ENCODE data around the gene COX7A2.

The COX7A2 gene

GRCh38 chr6:75268121-75268987 is 24.8 kb upstream of the COX7A2 start:
- DNase-seq = no peak

GRCh38 chr6:75267461-75267860 is 23.9 kb upstream of the COX7A2 start:
- DNase-seq = no peak

GRCh38 chr6:75266716-75267291 is 23.2 kb upstream of the COX7A2 start:
- DNase-seq = no peak

- DNase-seq = no peak
Measured at GRCh38 chr6:75263401-75263750, 19.8 kb upstream of the COX7A2 start.

- DNase-seq = no peak
Measured at GRCh38 chr6:75262716-75263400, 19.3 kb upstream of the COX7A2 start.

- DNase-seq = no peak
Measured at GRCh38 chr6:75261299-75261698, 17.7 kb upstream of the COX7A2 start.

GRCh38 chr6:75257343-75258087 is 13.9 kb upstream of the COX7A2 start:
- DNase-seq = no peak

GRCh38 chr6:75250552-75250951 is 7.0 kb upstream of the COX7A2 start:
- no peak for DNase-seq

- DNase-seq = no peak
Measured at GRCh38 chr6:75249837-75250236, 6.2 kb upstream of the COX7A2 start.

- no peak for DNase-seq
Measured at GRCh38 chr6:75246386-75246785, 2.8 kb upstream of the COX7A2 start.

GRCh38 chr6:75244063-75244584 is 523 bp upstream of the COX7A2 start:
- DNase-seq = no peak

GRCh38 chr6:75236630-75237029 is 7.0 kb downstream of the COX7A2 start:
- no peak for DNase-seq

GRCh38 chr6:75235271-75235670 is 8.3 kb downstream of the COX7A2 start:
- DNase-seq = no peak

GRCh38 chr6:75234126-75234865 is 9.3 kb downstream of the COX7A2 start:
- no peak for DNase-seq

GRCh38 chr6:75233092-75233615 is 10.4 kb downstream of the COX7A2 start:
- no peak for DNase-seq

- DNase-seq = no peak
Measured at GRCh38 chr6:75230484-75231325, 12.9 kb downstream of the COX7A2 start.

- DNase-seq = no peak
Measured at GRCh38 chr6:75224303-75224926, 19.2 kb downstream of the COX7A2 start.

- DNase-seq = no peak
Measured at GRCh38 chr6:75223428-75223827, 20.2 kb downstream of the COX7A2 start.

GRCh38 chr6:75222261-75222660 is 21.3 kb downstream of the COX7A2 start:
- DNase-seq = no peak

- DNase-seq = no peak
Measured at GRCh38 chr6:75221116-75221515, 22.5 kb downstream of the COX7A2 start.

GRCh38 chr6:75220357-75220756 is 23.2 kb downstream of the COX7A2 start:
- DNase-seq = no peak

All from SIG-M5 (cell line).